SK-N-SH (cell line): ENCODE results near the gene ADGRA1. TPM values are rescaled to one million over a fixed set of nuclear protein-coding genes. Genes with fewer than 3 reads are reported as not detected.
"Not testable (repeated sequence)": the region's sequence is repeated elsewhere in the genome, so short reads cannot be mapped to it uniquely, and the experiment has no call there.

Experiments
- CTCF ChIA-PET: fragments of 300-600, 350-600 bp; formaldehyde crosslinking; extraction: SDS; loops from one replicate; lab custom pipeline; 2021; lab: Yijun Ruan, JAX
- POLR2A ChIA-PET: fragments of 350-600 bp; sonication (Branson Sonifier 250); formaldehyde crosslinking; extraction: SDS; loops from one replicate; lab custom pipeline; 2020; ENCODE audit warnings: antibody characterized with exemption, inconsistent platforms; lab: Yijun Ruan, JAX
- DNase-seq: peaks from one replicate; pipeline ENCODE4 v3.0.0; 2012
- H2AFZ ChIP-seq: fragments of 200-600 bp; sonication (generic); 2 replicates; pipeline ENCODE4 v1.8.1; 2016; ENCODE audit warnings: antibody characterized with exemption, mild to moderate bottlenecking, low read depth
- H3F3A ChIP-seq: fragments of 200-600 bp; sonication (generic); replicated peaks from 2 replicates; pipeline ENCODE3; 2016; ENCODE audit warnings: antibody characterized with exemption, mild to moderate bottlenecking; ENCODE audit not compliant: insufficient read depth
- H3K27ac ChIP-seq, 2 experiments: fragments of 200-500 bp in 1 of 2; fragments of 200-600 bp in 1 of 2; sonication (Bioruptor generic) in 1 of 2; sonication (generic), shearing (Covaris generic) in 1 of 2; 2 replicates each; pipeline versions ENCODE4 v1.5.1 to v1.6.1; 2014 to 2016; ENCODE audit warnings: low read depth in 2 of 2, inconsistent platforms in 1 of 2, low read length in 1 of 2, mild to moderate bottlenecking in 1 of 2, mixed read lengths in 1 of 2
- H3K27me3 ChIP-seq: fragments of 200-600 bp; sonication (generic), shearing (Covaris generic); 2 replicates; pipeline ENCODE4 v1.6.1; 2016; ENCODE audit warnings: mixed run types; ENCODE audit not compliant: insufficient read depth
- H3K36me3 ChIP-seq, 2 experiments: fragments of 200-500 bp in 1 of 2; fragments of 200-600 bp in 1 of 2; sonication (Bioruptor generic) in 1 of 2; sonication (generic) in 1 of 2; replicated peaks in 1 of 2; 2 replicates each; pipeline versions ENCODE3 to v1.5.1; 2014 to 2016; ENCODE audit warnings: low read length in 1 of 2, mild to moderate bottlenecking in 1 of 2; ENCODE audit not compliant: insufficient read depth in 2 of 2, control insufficient read depth in 1 of 2
- H3K4me1 ChIP-seq, 2 experiments: fragments of 200-500 bp in 1 of 2; fragments of 200-600 bp in 1 of 2; sonication (Bioruptor generic) in 1 of 2; sonication (generic), shearing (Covaris generic) in 1 of 2; 2 replicates each; pipeline versions ENCODE4 v1.5.1 to v1.6.1; 2014 to 2016; ENCODE audit warnings: low read depth in 1 of 2, low read length in 1 of 2, mixed run types in 1 of 2; ENCODE audit not compliant: insufficient read depth in 2 of 2, control insufficient read depth in 1 of 2
- H3K4me2 ChIP-seq: fragments of 200-600 bp; sonication (generic), shearing (Covaris generic); 2 replicates; pipeline ENCODE4 v1.6.1; 2017; ENCODE audit warnings: mixed run types
- H3K4me3 ChIP-seq, 2 experiments: fragments of 200-500 bp in 1 of 2; fragments of 200-600 bp in 1 of 2; sonication (Bioruptor generic) in 1 of 2; sonication (generic), shearing (Covaris generic) in 1 of 2; 2 replicates each; pipeline versions ENCODE4 v1.5.1 to v1.8.1; 2014 to 2016; ENCODE audit warnings: low read depth in 2 of 2, inconsistent platforms in 1 of 2, low read length in 1 of 2, mild to moderate bottlenecking in 1 of 2, mixed read lengths in 1 of 2, moderate library complexity in 1 of 2
- H3K79me2 ChIP-seq: fragments of 200-600 bp; sonication (generic); 2 replicates; pipeline ENCODE4 v1.8.1; 2017; ENCODE audit warnings: mild to moderate bottlenecking; ENCODE audit not compliant: insufficient read depth
- H3K9ac ChIP-seq: fragments of 200-600 bp; sonication (generic); 2 replicates; pipeline ENCODE4 v1.6.1; 2017; ENCODE audit warnings: mixed run types
- H3K9me2 ChIP-seq: fragments of 200-600 bp; sonication (generic); 2 replicates; pipeline ENCODE4 v1.6.1; 2017; ENCODE audit warnings: mixed run types
- H3K9me3 ChIP-seq: fragments of 200-600 bp; sonication (generic); 2 replicates; pipeline ENCODE4 v1.6.1; 2017; ENCODE audit warnings: mixed run types, mild to moderate bottlenecking, moderate library complexity
- H4K20me1 ChIP-seq: fragments of 200-600 bp; sonication (generic); 2 replicates; pipeline ENCODE4 v1.6.1; 2017; ENCODE audit warnings: mild to moderate bottlenecking, mixed run types; ENCODE audit not compliant: insufficient read depth
- CTCF ChIP-seq: fragments of 200-600 bp; sonication (generic); IDR thresholded peaks from 2 replicates; pipeline ENCODE4 v1.6.1; 2017; ENCODE audit warnings: antibody characterized with exemption, mild to moderate bottlenecking, moderate library complexity
- EP300 ChIP-seq, 2 experiments: IDR thresholded peaks; 2 replicates each; pipeline versions ENCODE4 v1.4.0 to v1.6.1; 2012; ENCODE audit warnings: borderline replicate concordance in 1 of 2, low read depth in 1 of 2, low read length in 1 of 2
- EZH2phosphoT487 ChIP-seq: fragments of 200-600 bp; sonication (generic); IDR thresholded peaks from 2 replicates; pipeline ENCODE4 v1.6.1; 2017; ENCODE audit warnings: low read depth, mixed run types, mild to moderate bottlenecking, antibody characterized with exemption, moderate library complexity, borderline replicate concordance
- FOXJ3 ChIP-seq: sonication (generic); formaldehyde crosslinking; IDR thresholded peaks from 2 replicates; pipeline ENCODE4 v1.5.1; 2020; ENCODE audit warnings: mild to moderate bottlenecking, missing genetic modification reagents
- FOXM1 ChIP-seq: IDR thresholded peaks from 2 replicates; pipeline ENCODE4 v1.4.0; 2012; ENCODE audit warnings: low read depth, mild to moderate bottlenecking
- GABPA ChIP-seq: IDR thresholded peaks from 2 replicates; pipeline ENCODE4 v1.4.0; 2012; ENCODE audit warnings: low read depth, mild to moderate bottlenecking
- GATA2 ChIP-seq: sonication (generic); formaldehyde crosslinking; IDR thresholded peaks from 2 replicates; pipeline ENCODE4 v1.5.0; 2020; ENCODE audit warnings: mild to moderate bottlenecking, missing genetic modification reagents
- IRF3 ChIP-seq: fragments of 150-350 bp; IDR thresholded peaks from 2 replicates; pipeline ENCODE4 v1.6.1; 2016; ENCODE audit warnings: mild to moderate bottlenecking, low read depth, low read length
- JUND ChIP-seq: IDR thresholded peaks from 2 replicates; pipeline ENCODE4 v1.4.0; 2012
- MAX ChIP-seq: IDR thresholded peaks from 2 replicates; pipeline ENCODE4 v1.4.0; 2012; ENCODE audit warnings: low read depth
- MEF2A ChIP-seq: IDR thresholded peaks from 2 replicates; pipeline ENCODE4 v1.4.0; 2012; ENCODE audit warnings: low read depth, borderline replicate concordance
- NFIC ChIP-seq: IDR thresholded peaks from 2 replicates; pipeline ENCODE4 v1.4.0; 2012; ENCODE audit warnings: borderline replicate concordance
- NRF1 ChIP-seq: IDR thresholded peaks from 2 replicates; pipeline ENCODE4 v1.6.1; 2012; ENCODE audit warnings: low read depth, mild to moderate bottlenecking, low read length
- SIN3A ChIP-seq: IDR thresholded peaks from 2 replicates; pipeline ENCODE4 v1.6.1; 2012; ENCODE audit warnings: low read depth, mild to moderate bottlenecking, low read length, moderate library complexity, borderline replicate concordance
- TAF1 ChIP-seq: IDR thresholded peaks from 2 replicates; pipeline ENCODE4 v1.6.1; 2012; ENCODE audit warnings: low read depth, mild to moderate bottlenecking, low read length, moderate library complexity, borderline replicate concordance
- TCF12 ChIP-seq: IDR thresholded peaks from 2 replicates; pipeline ENCODE4 v1.4.0; 2012
- USF1 ChIP-seq: IDR thresholded peaks from 2 replicates; pipeline ENCODE4 v1.4.0; 2012; ENCODE audit warnings: low read depth, borderline replicate concordance
- YY1 ChIP-seq: IDR thresholded peaks from 2 replicates; pipeline ENCODE4 v1.4.0; 2012; ENCODE audit warnings: low read depth, mild to moderate bottlenecking
- WGBS: methylation state at CpG from one replicate; pipeline ENCODE4 v1.1.6; 2017; ENCODE audit warnings: low lambda C conversion rate; 5-methylcytosine and 5-hydroxymethylcytosine counted together
- polyA plus RNA-seq, 3 experiments: library from polyadenylated mRNA; depleted of rRNA; stranded (reverse); fragments of >200 nt; gene quantifications; 2 replicates each; pipeline ENCODE4 v1.2.3, GENCODE V29; 2012

ADGRA1 gene
- polyA plus RNA-seq, 1 of the 3 experiments (the other 2 are of a cell fraction): not detected

- peaks cover 13% of the 10 kb centered on the region for H3F3A ChIP-seq
- H3K9ac ChIP-seq: no peak overlapping the region
- no peak overlapping the region for H3K27ac ChIP-seq
- H3K9me2 ChIP-seq: no peaks in the 10 kb centered on the region
- H3K36me3 ChIP-seq: no peaks in the 10 kb centered on the region
- H3K4me1 ChIP-seq: peaks cover 0 to 2% of the 10 kb centered on the region in 2 experiments; a peak in 1 of 4 replicates
- 16% methylated on average over 3 of the region's 3 CpGs for WGBS
- H3K9me3 ChIP-seq: no peaks in the 10 kb centered on the region
- H3K4me3 ChIP-seq: no peak overlapping the region
- ChIA-PET CTCF (no interaction called here), POLR2A (no interaction called here)
- TF ChIP-seq TCF12 (no peak), NFIC (no peak), FOXJ3 (no peak), YY1 (no peak), EP300 (IDR thresholded peaks at IDR 0.05; ENCODE audit: borderline replicate concordance in 1 of 2, low read depth in 1 of 2, low read length in 1 of 2) (no peak), GATA2 (CRISPR knock-in tag) (no peak), FOXM1 (no peak), IRF3 (no peak), TAF1 (no peak), MEF2A (no peak), SIN3A (no peak), EZH2phosphoT487 (no peak)
- no peak overlapping the region for H3K4me2 ChIP-seq
- no peak for DNase-seq
- H3K79me2 ChIP-seq: no peaks in the 10 kb centered on the region
- no peaks in the 10 kb centered on the region for H3K27me3 ChIP-seq
- no peaks in the 10 kb centered on the region for H4K20me1 ChIP-seq
- H2AFZ ChIP-seq: no peak overlapping the region
These were observed 87.1 kb downstream of the ADGRA1 start for GRCh38 chr10:133174689-133175263.

- H3K79me2 ChIP-seq, H3K27me3 ChIP-seq, H3K9ac ChIP-seq, H3K4me1 ChIP-seq, H3K27ac ChIP-seq, H2AFZ ChIP-seq, CTCF ChIA-PET, H3K4me3 ChIP-seq, H3K4me2 ChIP-seq, H3K36me3 ChIP-seq, H3K9me3 ChIP-seq, POLR2A ChIA-PET, H3K9me2 ChIP-seq, H4K20me1 ChIP-seq, DNase-seq: not testable (repeated sequence)
- peaks cover 13% of the 10 kb centered on the region for H3F3A ChIP-seq
- 40% methylated on average over 4 of the region's 4 CpGs for WGBS
These were observed 87.9 kb downstream of the ADGRA1 start for GRCh38 chr10:133175624-133176023.

- CTCF ChIA-PET: no interaction called here
- WGBS: no CpG with 5 or more reads among the region's 4 CpGs
These were observed 88.8 kb downstream of the ADGRA1 start for GRCh38 chr10:133176546-133176945.

More at GRCh38 chr10:133176546-133176945, 88.8 kb downstream of the ADGRA1 start:
- DNase-seq: no peak
- no peaks in the 10 kb centered on the region for H3K9me3 ChIP-seq
- no peak for TF ChIP-seq JUND
- TF ChIP-seq NFIC: no peak
- no peak for TF ChIP-seq FOXM1
- no peak for TF ChIP-seq MAX
- no peak for TF ChIP-seq USF1
- no peak for TF ChIP-seq NRF1
- TF ChIP-seq TCF12: no peak
- TF ChIP-seq SIN3A: no peak
- TF ChIP-seq CTCF: no peak
- no peak for TF ChIP-seq GABPA
- H4K20me1 ChIP-seq: no peaks in the 10 kb centered on the region
- peaks cover 0 to 7% of the 10 kb centered on the region in 2 experiments; a peak in 1 of 4 replicates for H3K4me1 ChIP-seq
- peaks cover 13% of the 10 kb centered on the region for H3F3A ChIP-seq
- POLR2A ChIA-PET: no interaction called here
- no peak overlapping the region for H3K27ac ChIP-seq
- no peak overlapping the region for H3K9ac ChIP-seq
- no peak overlapping the region for H3K4me3 ChIP-seq
- no peaks in the 10 kb centered on the region; the same call in 1 of the 2 replicates for H3K27me3 ChIP-seq
- H3K79me2 ChIP-seq: no peaks in the 10 kb centered on the region
- no peaks in the 10 kb centered on the region for H3K9me2 ChIP-seq
- no peaks in the 10 kb centered on the region for H3K36me3 ChIP-seq
- no peak overlapping the region for H3K4me2 ChIP-seq
- no peak overlapping the region for H2AFZ ChIP-seq
